HG03196 (cell line): ENCODE measurements around the gene AQP7.
"Not testable (repeated sequence)": the region's sequence is repeated elsewhere in the genome, so short reads cannot be mapped to it uniquely, and the experiment has no call there.

Experiments used
- ATAC-seq: cut with Tn5 transposase; IDR thresholded peaks from one replicate; pipeline ENCODE4 v1.9.1; 2021; ENCODE audit not compliant: unreplicated experiment

AQP7 gene

GRCh38 chr9:33402371-33402770 is at the start of gene AQP7:
TSS of gene AQP7 (minus strand) at chr9:33402568. CDS start at chr9:33401262, 1,306 bp downstream.
- ATAC-seq = not testable (repeated sequence)

DNA sequence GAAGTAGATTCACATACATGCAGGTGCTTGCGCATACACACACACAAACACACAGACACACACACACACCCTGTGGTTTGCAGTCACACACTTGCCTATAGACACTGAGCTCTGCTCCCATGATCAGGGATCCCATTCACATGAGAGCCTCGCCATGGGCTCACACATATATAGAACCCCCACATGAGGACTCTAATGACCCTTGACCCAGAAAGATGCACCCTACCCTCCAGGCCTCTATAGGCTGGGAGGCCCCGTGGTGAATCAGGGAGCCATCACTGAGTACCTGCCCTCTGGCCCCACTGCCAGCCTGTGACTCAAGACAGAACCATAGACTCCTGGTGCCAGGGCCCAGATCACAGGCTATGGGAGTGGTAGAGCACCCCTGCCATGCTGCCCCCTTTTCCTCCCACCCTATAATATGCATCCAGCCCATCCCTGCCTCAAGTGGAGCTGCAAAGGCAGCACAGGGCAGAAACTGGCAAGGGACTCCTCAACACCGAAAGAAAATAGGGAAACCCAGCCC is 48.3 kb upstream of the AQP7 start:
- ATAC-seq = no peak

DNA sequence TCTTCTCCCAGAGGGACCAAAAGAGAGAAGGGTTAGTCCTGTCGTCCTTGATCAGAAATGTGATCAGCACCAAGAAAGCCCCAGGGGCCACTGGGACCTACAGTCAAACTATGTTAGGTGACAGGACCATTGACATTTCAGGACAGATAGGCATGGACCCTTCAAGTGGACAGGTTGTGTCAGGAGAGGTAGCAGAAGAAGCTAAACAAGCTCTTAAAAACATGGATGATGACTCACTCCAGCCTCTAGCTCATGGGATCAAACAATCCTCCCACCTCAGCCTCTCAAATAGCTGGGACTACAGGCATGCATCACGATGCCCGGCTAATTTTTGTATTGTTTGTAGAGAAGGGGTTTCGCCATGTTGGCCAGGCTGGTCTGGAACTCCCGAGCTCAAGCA is 47.3 kb upstream of the AQP7 start:
- no peak for ATAC-seq

DNA sequence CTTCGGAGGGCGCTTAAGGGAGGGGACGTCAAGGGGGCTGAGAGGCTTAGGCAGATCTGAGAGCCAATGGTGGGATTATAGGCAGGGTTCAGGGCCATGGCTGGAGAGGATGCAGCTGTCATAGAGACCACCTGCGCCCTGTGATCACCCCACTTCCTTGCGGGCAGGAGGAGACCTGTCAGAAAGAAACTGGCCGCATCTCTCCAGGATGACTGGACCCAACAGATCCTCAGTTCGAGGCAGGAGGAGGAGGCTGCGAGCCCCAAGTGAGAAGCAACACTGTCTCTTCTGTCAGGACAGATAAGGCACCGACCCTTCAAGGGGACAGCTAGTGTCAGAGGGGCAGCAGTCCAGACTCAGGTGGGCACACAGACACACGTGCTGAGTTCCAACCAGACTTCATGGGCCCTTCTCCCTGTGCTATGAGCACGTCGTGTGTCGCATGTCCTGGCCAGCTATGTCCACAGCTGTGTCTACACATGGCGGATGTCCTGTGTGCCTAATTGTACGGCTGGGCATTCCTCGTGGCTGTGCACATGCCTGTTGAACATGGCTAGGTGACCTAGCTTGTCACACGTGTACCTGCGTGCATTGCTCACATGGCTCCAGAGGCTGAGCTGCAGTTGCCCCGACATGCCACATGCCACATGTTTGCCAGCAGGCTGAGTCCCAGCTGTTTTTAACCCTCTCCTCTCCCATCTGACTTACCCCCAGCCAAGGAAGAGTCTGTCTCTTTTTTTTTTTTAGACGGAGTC is 45.6 kb upstream of the AQP7 start:
- ATAC-seq = no peak

DNA sequence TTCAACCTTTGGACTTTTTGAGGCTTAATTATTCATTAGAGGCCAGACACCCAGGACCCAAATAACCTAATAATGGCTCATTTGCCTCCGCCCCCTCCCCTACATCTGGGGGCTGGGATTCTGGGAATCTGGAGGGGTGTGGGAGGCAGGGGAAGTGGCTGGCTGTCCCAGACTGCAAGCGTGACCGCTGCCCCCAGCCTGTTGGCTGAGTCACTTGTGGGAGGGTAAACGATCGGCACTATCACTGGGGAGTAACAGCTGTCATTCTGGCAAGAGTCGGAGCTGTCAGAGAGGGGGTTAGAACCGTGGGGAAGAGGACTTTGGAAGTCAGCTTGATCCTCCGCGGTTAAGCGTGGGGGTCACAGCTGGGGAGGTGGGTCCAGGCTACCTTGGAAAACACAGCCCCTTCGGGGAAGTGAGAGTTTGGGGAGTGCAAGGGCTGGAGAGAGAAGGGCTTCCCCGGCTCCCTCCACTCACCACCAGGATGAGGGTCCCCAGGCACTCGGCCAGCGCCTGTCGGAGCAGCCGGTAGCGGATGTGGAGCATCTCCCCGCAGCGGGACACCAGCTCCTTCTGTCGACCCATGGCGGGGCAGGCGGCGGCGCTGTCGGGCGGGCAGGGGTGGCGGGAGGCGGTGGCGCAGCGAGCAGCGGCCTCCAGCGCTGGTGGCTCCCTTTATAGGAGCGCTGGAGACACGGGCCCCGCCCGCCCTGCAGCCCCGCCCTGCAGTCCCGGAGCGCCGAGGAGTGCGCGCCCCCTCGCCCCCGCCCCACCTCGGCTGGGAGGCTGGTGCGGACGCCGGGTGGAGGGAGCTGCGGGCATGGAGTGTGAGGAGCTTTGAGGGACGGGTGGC is 44.8 kb upstream of the AQP7 start, which contains the start of gene AQP3:
TSS of gene AQP3 (minus strand) at position 648 of the 853 bp plus-strand sequence. CDS start at position 585, 63 bp downstream.
- peak; percentile 29 for ATAC-seq

- ATAC-seq = peak; percentile 77
Observed at GRCh38 chr9:33446240-33446945, 44.0 kb upstream of the AQP7 start.

DNA sequence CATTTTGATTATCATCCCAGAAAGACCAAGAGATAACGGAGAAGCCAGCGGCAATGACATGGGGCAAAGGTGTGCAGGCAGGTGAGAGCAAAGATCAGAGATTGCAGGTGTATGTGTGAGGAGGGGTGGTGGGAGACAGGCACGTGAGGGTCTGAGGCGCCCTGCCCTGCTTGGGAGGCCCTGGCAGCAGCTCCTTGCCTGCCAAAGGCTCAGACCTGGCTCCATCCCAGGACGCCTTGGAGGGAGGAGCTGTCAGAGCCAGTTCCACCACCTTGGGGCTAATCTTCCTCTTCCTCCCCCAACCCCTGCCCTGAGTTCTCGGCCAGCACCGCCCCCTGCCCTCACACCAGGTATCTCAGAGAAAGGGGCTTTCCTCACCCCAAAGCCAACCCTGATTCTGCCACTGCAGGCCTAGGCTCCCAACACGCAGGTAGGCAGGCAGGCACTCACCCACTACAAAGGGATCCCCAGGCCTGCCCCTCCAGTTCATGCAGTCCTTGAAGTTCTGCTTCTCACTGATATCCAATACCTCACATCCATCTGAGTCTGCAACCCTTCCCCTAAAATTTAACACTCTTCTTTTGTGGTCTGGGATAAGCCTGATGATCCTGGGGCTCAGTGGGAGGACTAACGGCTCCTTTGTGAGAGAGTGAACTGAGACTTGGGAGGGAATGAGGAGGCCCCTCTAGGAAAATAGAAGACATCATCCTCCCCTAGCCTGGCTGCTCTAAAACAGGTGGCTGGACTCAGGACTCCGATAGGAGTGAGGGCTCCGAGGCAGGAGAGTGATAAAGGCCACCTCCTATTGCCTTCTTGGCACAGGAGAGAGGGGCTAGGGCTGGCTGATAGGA is 43.2 kb upstream of the AQP7 start:
- no peak for ATAC-seq

DNA sequence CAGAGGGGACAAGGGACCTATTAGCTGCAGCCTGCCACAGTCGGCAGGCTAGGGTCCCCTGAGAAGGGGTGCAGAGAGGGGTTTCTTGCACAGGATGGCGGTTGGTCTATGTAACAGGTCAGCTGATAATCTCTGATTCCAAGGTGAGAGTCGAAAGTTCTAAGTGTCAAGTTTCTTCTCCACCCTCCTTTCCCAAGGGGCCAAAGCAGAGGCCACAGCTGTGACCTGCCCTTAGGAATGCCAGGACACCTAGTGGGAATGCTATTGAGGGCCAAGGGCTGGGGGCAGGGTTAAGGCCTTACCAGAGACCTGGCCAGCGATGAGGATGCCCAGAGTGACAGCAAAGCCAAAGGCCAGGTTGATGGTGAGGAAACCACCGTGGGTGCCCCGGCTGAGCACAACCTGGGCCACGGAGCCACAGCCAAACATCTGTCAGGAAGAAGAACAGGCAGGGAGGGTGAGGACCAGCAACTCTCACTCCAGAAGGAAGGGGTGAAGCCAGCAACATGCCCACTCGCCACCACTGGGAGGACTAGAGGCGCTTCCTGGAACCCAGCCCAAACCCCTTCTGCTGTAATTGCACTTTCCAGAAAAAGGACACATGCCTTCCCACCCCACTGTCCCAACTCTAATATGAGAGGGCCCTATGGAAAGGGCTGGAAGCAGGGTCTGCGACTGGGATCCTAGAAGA is 41.2 kb upstream of the AQP7 start:
- no peak for ATAC-seq

GRCh38 chr9:33443047-33443446 is 40.7 kb upstream of the AQP7 start:
- no peak for ATAC-seq

- ATAC-seq = no peak
Observed at GRCh38 chr9:33442125-33442524, 39.8 kb upstream of the AQP7 start.

DNA sequence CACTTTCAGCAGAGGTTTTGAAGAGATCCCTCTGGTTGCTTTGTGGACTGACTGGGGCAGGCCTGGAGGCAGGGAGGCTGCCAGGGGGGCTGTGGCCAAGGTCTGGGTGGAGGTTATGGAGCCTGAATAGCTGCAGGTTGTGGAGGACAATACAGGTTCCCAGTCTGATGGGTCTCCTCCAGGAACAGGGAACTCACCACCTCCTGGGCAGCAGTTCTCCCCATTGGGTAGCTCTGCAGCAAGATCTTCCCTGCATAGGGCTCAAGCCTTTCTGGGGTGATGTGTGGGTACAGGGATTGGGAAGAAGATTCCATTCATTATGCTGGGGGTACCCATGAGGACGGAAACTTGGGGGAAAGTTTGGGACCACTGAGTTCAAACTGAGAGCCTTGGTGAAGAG is 38.2 kb upstream of the AQP7 start:
- ATAC-seq = no peak

GRCh38 chr9:33440204-33440603 is 37.8 kb upstream of the AQP7 start:
- no peak for ATAC-seq

GRCh38 chr9:33439731-33440130 is 37.4 kb upstream of the AQP7 start:
- no peak for ATAC-seq

- ATAC-seq = no peak
Observed at GRCh38 chr9:33438926-33439680, 36.7 kb upstream of the AQP7 start.

- ATAC-seq = no peak
Observed at GRCh38 chr9:33437898-33438297, 35.5 kb upstream of the AQP7 start.

DNA sequence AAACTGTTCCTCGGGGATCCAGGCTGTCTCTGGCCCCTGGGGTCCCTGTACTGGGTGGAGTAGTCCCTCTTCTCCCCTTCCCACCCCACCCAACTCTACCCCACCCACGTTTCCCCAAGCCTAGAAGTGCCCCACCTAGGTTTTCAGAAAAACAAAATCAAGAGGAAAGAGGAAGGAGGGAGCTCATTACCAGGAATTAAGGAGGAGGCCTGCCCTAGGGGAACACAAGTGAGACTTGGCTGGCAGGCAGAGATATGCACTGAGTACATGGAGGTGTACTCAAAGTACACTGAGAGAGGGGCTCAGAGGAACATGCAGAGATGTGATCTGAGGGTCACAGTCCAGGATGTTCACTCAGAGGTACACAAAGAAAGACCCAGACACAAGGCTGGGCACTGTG is 34.8 kb upstream of the AQP7 start:
- ATAC-seq = no peak

GRCh38 chr9:33436445-33436844 is 34.1 kb upstream of the AQP7 start:
- no peak for ATAC-seq

DNA sequence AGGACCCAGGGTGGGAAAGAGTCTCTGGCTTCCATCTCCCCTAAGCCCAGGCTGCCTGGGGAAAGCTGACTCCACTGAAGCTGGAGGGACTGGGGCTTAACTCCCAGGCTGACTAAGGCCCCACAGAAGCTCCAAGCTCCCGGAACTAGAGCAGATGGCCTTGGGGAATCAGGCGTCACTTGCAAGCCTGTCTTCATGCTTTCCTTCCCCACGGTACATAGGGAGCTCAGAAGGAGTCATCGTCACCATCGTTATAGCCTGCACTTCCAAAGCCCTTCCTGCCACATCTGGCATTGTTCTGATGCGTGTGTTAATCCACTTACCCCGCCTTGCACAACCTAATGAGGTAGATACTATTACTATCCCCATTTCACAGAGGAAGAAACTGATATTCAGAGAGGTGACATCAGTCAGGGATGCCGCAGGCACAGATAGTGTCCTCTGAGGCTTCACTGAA is 33.5 kb upstream of the AQP7 start:
- no peak for ATAC-seq
